Immature natural killer cell (primary cell): ENCODE measurements around the gene CHRNA3. TPM values are rescaled to one million over a fixed set of nuclear protein-coding genes. Genes with fewer than 3 reads are reported as not detected.
A peak's percentile ranks its signal among the peaks of the same experiment; 100 is the strongest.

Source experiments
- DNase-seq, 3 donors: peaks; one replicate each; pipeline ENCODE4 v3.0.0; 2022; ENCODE audit warnings: mixed read lengths in 1 of 3
- H3K27ac Mint-ChIP-seq, 6 donors: one replicate each; pipeline ENCODE4 v1.8.0; 2020; ENCODE audit warnings: mixed read lengths in 6 of 6, mild to moderate bottlenecking in 5 of 6, inconsistent platforms in 4 of 6, moderate library complexity in 3 of 6
- H3K27me3 Mint-ChIP-seq, 3 donors: one replicate each; pipeline ENCODE4 v1.8.0; 2020 to 2021; ENCODE audit warnings: low read depth in 3 of 3, mild to moderate bottlenecking in 3 of 3, mixed read lengths in 3 of 3, moderate library complexity in 3 of 3, inconsistent platforms in 1 of 3
- H3K36me3 Mint-ChIP-seq, 3 donors: one replicate each; pipeline ENCODE4 v1.8.0; 2020; ENCODE audit warnings: mixed read lengths in 3 of 3, inconsistent platforms in 2 of 3, mild to moderate bottlenecking in 2 of 3
- H3K4me1 Mint-ChIP-seq, 2 donors: one replicate each; pipeline ENCODE4 v1.8.0; 2020; ENCODE audit warnings: inconsistent platforms in 2 of 2, mild to moderate bottlenecking in 2 of 2, mixed read lengths in 2 of 2, moderate library complexity in 1 of 2
- H3K4me3 Mint-ChIP-seq, 5 donors: one replicate each; pipeline ENCODE4 v1.8.0; 2020; ENCODE audit warnings: mild to moderate bottlenecking in 5 of 5, mixed read lengths in 5 of 5, inconsistent platforms in 3 of 5, moderate library complexity in 3 of 5
- H3K9me3 Mint-ChIP-seq, 6 donors: one replicate each; pipeline ENCODE4 v1.8.0; 2020; ENCODE audit warnings: mild to moderate bottlenecking in 6 of 6, mixed read lengths in 6 of 6, inconsistent platforms in 4 of 6, moderate library complexity in 3 of 6
- polyA plus RNA-seq, 3 donors: library from polyadenylated mRNA; unstranded; fragments of 300-500 nt; fragmentation: Illumina TruSeq; gene quantifications; one replicate each; pipeline ENCODE4 v1.2.3, GENCODE V29; 2021

CHRNA3 gene
- polyA plus RNA-seq, 3 donors from 2014 or later = not detected

- H3K9me3 Mint-ChIP-seq = no peaks in the 10 kb centered on the region
- H3K4me1 Mint-ChIP-seq = no peaks in the 10 kb centered on the region
- H3K4me3 Mint-ChIP-seq = no peak overlapping the region
- no peak for DNase-seq
- peak overlapping the region in 1 of 6 donors; percentile 34 for H3K27ac Mint-ChIP-seq
- H3K36me3 Mint-ChIP-seq = peaks cover 15 to 48% (median 15%) of the 10 kb centered on the region in 3 donors
- H3K27me3 Mint-ChIP-seq = peaks cover 0 to 7% (median 3%) of the 10 kb centered on the region in 3 donors
Measured at GRCh38 chr15:78550194-78550593, 70.6 kb downstream of the CHRNA3 start.

Other genes with a start within 250 kb of the CHRNA3 start
- gene IREB2, start 182.8 kb downstream of the CHRNA3 start, polyA plus RNA-seq = 10 to 100 TPM; 10.5 to 30.5 (median 13.8) TPM
- gene HYKK, start 113.4 kb downstream of the CHRNA3 start, polyA plus RNA-seq = under 1 TPM in 1 of 3 donors, not detected in 2; 0.31 TPM
- gene PSMA4, start 80.6 kb downstream of the CHRNA3 start, polyA plus RNA-seq = 100 to 1,000 TPM; 263 to 510 (median 315) TPM
- 1 to 10 TPM in 1 of 3 donors, under 1 TPM in 2; 0.53 to 1.4 (median 0.62) TPM for gene CHRNA5, start 55.5 kb downstream of the CHRNA3 start, polyA plus RNA-seq
- gene CHRNB4, start 20.2 kb upstream of the CHRNA3 start, polyA plus RNA-seq = not detected
- not detected for gene ADAMTS7, start 190.5 kb upstream of the CHRNA3 start, polyA plus RNA-seq